Cerebellar nuclear complex (tissue), 1 donor: Measurements from ENCODE around the gene PRKAG2.

Experiments used
- DNase-seq, 2 experiments: peaks; one replicate each; lab custom pipeline; 2025; lab: John Stamatoyannopoulos, UW

PRKAG2 gene

DNA sequence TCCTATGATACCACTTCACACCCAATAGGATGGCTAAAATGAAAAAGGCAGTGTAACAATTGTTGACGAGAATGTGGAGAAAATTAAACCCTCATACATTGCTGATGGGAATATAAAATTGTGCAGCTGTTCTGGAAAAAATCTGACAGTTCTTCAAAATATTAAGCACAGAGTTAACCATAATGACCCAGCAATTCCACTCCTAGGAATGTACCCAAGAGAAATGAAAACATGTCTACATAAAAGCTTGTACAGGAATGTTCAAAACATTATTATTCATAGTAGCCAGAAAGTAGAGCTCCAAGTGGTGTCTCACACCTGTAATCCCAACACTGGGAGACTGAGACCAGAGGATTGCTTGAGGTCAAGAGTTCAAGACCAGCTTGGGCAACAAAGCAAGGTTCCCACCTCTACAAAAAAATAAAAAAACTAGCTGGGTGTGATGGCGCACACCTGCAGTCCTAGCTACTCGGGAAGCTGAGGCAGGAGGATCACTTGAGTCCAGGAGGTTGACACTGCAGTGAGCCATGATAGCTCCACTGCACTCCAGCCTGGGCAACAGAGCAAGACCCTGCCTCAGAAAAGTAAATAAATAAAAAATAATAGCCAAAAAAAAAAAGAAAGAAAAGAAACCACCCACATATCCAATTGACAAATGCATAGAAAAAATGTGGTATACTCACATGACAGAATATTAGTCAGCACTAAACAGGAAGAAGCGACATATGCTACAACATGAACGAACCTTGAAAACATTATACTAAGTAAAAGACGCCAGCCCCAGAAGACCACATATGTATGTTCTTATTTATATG lies 362.2 kb downstream of the PRKAG2 start:
- DNase-seq: no peak

DNA sequence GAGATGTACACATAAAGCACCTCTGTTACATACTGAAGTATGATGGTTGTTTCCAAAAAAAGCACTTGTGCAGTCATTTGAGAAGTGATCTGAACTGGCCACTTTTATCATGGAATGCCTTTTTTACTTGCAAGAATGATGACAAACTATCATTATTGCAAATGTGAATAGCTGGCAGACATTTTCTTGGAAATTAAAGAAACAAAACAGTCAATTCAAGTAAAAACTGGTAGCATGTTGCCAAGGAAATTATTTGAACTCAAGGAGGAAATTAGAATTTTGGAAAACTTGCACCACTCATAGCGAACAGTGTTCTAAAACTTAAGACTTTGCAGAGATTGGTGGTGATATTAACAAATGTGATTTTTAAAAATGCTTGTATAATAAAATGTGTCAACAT lies 363.8 kb downstream of the PRKAG2 start:
- no peak for DNase-seq

- DNase-seq: no peak
Observed at GRCh38 chr7:151512353-151512752, 364.6 kb downstream of the PRKAG2 start.

DNA sequence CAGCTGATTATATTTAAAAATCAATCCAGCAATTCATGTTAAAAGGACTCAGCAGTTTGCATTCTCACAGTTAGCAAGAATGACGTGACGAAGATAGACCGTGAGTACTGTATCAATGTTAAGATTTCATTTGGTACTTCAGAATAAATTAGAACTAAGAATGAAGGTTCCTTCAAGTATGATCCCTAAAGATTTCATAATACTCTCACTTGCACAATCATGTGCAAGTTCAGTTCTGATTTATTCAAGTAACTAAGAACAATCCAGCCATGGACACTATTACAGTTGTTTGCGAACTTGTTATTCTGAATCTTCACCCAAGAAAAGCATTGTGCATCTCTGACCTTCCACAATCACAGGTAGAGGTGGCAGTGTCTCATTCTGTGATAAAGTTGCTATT lies 365.0 kb downstream of the PRKAG2 start:
- DNase-seq: no peak

GRCh38 chr7:151511270-151511669 lies 365.6 kb downstream of the PRKAG2 start:
- no peak for DNase-seq

DNA sequence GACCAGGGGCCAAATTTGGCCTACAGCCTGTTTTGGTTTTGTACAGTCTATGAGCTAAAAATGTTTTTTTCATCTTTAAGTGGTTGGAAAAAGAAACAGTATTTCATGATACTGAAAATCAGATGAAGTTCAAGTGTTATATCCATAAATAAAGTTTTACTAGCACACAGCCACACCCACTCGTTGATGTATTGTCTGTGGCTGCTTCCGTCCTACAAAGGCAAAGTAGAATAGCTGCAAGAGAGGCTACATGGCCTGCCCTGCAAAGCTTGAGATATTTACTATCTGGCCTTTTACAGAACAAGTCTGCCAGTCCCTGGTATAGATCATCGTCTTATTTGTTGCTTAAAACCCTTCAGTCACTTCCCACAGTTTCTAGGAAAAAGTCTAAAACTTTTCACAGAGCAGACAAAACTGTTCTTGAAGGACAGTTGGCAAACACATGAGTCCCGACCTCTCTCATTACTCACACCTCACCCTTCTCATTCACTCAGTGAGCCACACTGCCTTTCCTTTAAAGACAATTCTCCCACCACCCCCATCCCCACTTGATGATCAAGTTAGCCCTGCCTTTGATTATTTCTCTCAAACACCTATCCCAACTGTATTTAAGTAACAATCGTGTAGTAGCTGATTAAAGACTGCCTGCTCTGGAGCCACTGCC lies 367.1 kb downstream of the PRKAG2 start:
- no peak for DNase-seq

- no peak for DNase-seq
Observed at GRCh38 chr7:151508991-151509390, 367.9 kb downstream of the PRKAG2 start.

DNA sequence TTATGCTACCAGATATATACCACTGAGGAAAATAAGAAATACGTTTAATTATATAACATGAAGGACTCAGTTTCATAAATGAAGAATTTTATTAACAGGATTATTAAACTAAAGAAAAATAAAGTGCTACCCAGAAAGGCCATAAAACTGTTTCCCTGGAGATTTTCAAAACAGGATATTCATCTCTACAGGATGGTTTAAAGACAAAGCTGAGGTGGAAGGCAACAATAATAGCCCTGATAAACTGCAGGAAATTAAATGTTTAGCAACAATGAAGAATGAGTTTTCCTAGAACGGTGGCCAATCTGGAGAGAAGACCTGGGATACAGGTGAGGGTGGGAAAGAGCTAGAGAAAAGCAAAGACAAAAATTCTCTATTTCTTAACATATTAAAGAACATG lies 369.1 kb downstream of the PRKAG2 start:
- no peak for DNase-seq

GRCh38 chr7:151506901-151507382 lies 370.0 kb downstream of the PRKAG2 start:
- no peak for DNase-seq
